Neuronal stem cell (in vitro differentiated cells): ENCODE data around the gene MARK3.

Source experiments
- DNase-seq: peaks from one replicate; pipeline ENCODE4 v3.0.0-alpha.2; 2013; ENCODE audit warnings: low spot score
- H2AFZ ChIP-seq: one replicate; pipeline ENCODE4 v1.6.1; 2013; ENCODE audit warnings: mild to moderate bottlenecking, low read length, inconsistent platforms
- H2AK5ac ChIP-seq: 2 replicates; pipeline ENCODE4 v1.6.1; 2013; ENCODE audit warnings: low read depth, mild to moderate bottlenecking, inconsistent platforms, low read length, moderate library complexity, mixed read lengths
- H2BK120ac ChIP-seq: 2 replicates; pipeline ENCODE4 v1.6.1; 2013; ENCODE audit warnings: low read depth, mild to moderate bottlenecking, inconsistent platforms, low read length, moderate library complexity, mixed read lengths
- H2BK12ac ChIP-seq: one replicate; pipeline ENCODE4 v1.6.1; 2013; ENCODE audit warnings: low read length, inconsistent platforms
- H2BK15ac ChIP-seq: 2 replicates; pipeline ENCODE4 v1.6.1; 2013; ENCODE audit warnings: mild to moderate bottlenecking, low read length, inconsistent platforms, mixed read lengths
- H2BK5ac ChIP-seq: one replicate; pipeline ENCODE4 v1.6.1; 2013; ENCODE audit warnings: inconsistent platforms, mild to moderate bottlenecking, low read length, moderate library complexity
- H3K14ac ChIP-seq: one replicate; pipeline ENCODE4 v1.6.1; 2013; ENCODE audit warnings: low read length, inconsistent platforms
- H3K18ac ChIP-seq: 2 replicates; pipeline ENCODE4 v1.6.1; 2013; ENCODE audit warnings: low read length, inconsistent platforms
- H3K23ac ChIP-seq: 2 replicates; pipeline ENCODE4 v1.6.1; 2013; ENCODE audit warnings: low read depth, mild to moderate bottlenecking, mixed read lengths, low read length, inconsistent platforms; ENCODE audit not compliant: poor library complexity
- H3K27ac ChIP-seq: replicated peaks from 3 replicates; pipeline ENCODE4 v1.5.1; 2013; ENCODE audit warnings: low read length, inconsistent platforms
- H3K27me3 ChIP-seq, 3 experiments: 2 replicates each; pipeline ENCODE4 v1.6.1; 2013; ENCODE audit warnings: low read length in 3 of 3, mild to moderate bottlenecking in 2 of 3, inconsistent platforms in 1 of 3, low read depth in 1 of 3, mixed read lengths in 1 of 3, moderate library complexity in 1 of 3; ENCODE audit not compliant: control insufficient read depth in 3 of 3, insufficient read depth in 3 of 3
- H3K36me3 ChIP-seq, 2 donors: replicated peaks in 1 of 2; 2 replicates each; pipeline ENCODE4 v1.6.1; 2013; ENCODE audit warnings: low read length in 2 of 2; ENCODE audit not compliant: control insufficient read depth in 2 of 2, insufficient read depth in 2 of 2
- H3K4ac ChIP-seq: 2 replicates; pipeline ENCODE4 v1.6.1; 2013; ENCODE audit warnings: inconsistent platforms, mild to moderate bottlenecking, low read length, moderate library complexity
- H3K4me1 ChIP-seq, 2 donors: 1 replicate in 1 of 2; 2 replicates in 1 of 2; pipeline ENCODE4 v1.6.1; 2013; ENCODE audit warnings: low read length in 2 of 2, low read depth in 1 of 2; ENCODE audit not compliant: control insufficient read depth in 2 of 2, insufficient read depth in 1 of 2
- H3K4me2 ChIP-seq: one replicate; pipeline ENCODE4 v1.6.1; 2013; ENCODE audit warnings: mild to moderate bottlenecking, low read length, inconsistent platforms; ENCODE audit not compliant: insufficient read depth, poor library complexity, severe bottlenecking
- H3K4me3 ChIP-seq, 2 donors: 2 replicates each; pipeline ENCODE4 v1.5.1; 2013; ENCODE audit warnings: low read length in 2 of 2, mild to moderate bottlenecking in 2 of 2, inconsistent platforms in 1 of 2, moderate library complexity in 1 of 2
- H3K79me1 ChIP-seq: one replicate; pipeline ENCODE4 v1.6.1; 2013; ENCODE audit warnings: low read depth, mild to moderate bottlenecking, inconsistent platforms, low read length, moderate library complexity
- H3K9ac ChIP-seq: one replicate; pipeline ENCODE4 v1.6.1; 2013; ENCODE audit warnings: mild to moderate bottlenecking, low read depth, low read length, inconsistent platforms; ENCODE audit not compliant: poor library complexity
- H3K9me3 ChIP-seq, 2 donors: replicated peaks in 1 of 2; 2 replicates each; pipeline versions ENCODE3 to v1.6.1; 2013; ENCODE audit warnings: low read length in 2 of 2, mild to moderate bottlenecking in 2 of 2, inconsistent platforms in 1 of 2, low read depth in 1 of 2, mixed read lengths in 1 of 2, moderate library complexity in 1 of 2; ENCODE audit not compliant: control insufficient read depth in 2 of 2, insufficient read depth in 1 of 2
- H4K8ac ChIP-seq: one replicate; pipeline ENCODE4 v1.6.1; 2013; ENCODE audit warnings: low read depth, mild to moderate bottlenecking, inconsistent platforms, low read length, moderate library complexity
- H4K91ac ChIP-seq: one replicate; pipeline ENCODE4 v1.6.1; 2013; ENCODE audit warnings: low read length, low read depth, mild to moderate bottlenecking, inconsistent platforms; ENCODE audit not compliant: poor library complexity
- WGBS, 2 donors: extraction: QIAGEN DNeasy Blood & Tissue Kit; methylation state at CpG; one replicate each; pipeline ENCODE4 v1.1.7; 2013; ENCODE audit warnings: missing lambda C conversion rate in 2 of 2, mixed read lengths in 1 of 2; ENCODE audit not compliant: insufficient read length in 2 of 2, insufficient replicate concordance in 1 of 2; ENCODE audit errors: extremely low coverage in 2 of 2; 5-methylcytosine and 5-hydroxymethylcytosine counted together

Gene MARK3

DNA sequence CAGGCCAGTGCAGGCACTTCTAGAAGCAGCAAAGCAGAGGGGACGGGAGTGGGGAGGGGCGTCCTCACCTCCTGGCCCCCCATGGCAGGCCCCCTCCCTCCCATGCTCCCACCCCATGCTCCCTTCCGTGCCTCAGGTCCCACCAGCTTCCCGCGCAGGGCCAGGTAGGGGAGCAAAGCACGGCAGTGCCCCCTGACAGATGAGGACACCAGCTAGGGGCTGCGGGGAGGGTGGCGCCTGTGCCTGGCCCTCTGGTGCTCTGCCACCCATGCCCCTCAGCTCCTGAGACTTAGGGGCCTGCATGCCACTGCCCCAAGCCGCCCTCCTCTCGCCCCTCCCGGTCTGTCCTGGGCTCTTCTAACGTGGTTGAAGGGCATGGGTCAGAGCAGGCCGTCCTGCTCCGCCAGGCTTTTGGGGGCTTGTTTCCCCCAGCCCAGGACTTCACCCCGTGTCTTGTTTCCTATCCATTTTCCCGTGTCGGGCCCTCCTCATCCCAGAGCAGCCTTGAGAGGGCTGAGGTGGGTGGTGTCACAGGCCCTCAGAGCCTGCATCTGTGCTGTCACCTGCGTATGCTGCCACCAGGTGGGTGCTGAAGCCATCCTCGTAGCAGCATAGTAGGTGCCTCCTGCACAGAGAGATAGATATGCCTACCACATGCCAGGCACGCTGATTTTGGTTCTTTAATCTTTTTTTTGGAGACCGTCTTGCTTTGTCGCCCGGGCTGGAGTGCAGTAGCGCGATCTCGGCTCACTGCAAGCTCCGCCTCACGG, 154.0 kb downstream of the MARK3 start:
- H3K27ac ChIP-seq, result no peak overlapping the region

DNA sequence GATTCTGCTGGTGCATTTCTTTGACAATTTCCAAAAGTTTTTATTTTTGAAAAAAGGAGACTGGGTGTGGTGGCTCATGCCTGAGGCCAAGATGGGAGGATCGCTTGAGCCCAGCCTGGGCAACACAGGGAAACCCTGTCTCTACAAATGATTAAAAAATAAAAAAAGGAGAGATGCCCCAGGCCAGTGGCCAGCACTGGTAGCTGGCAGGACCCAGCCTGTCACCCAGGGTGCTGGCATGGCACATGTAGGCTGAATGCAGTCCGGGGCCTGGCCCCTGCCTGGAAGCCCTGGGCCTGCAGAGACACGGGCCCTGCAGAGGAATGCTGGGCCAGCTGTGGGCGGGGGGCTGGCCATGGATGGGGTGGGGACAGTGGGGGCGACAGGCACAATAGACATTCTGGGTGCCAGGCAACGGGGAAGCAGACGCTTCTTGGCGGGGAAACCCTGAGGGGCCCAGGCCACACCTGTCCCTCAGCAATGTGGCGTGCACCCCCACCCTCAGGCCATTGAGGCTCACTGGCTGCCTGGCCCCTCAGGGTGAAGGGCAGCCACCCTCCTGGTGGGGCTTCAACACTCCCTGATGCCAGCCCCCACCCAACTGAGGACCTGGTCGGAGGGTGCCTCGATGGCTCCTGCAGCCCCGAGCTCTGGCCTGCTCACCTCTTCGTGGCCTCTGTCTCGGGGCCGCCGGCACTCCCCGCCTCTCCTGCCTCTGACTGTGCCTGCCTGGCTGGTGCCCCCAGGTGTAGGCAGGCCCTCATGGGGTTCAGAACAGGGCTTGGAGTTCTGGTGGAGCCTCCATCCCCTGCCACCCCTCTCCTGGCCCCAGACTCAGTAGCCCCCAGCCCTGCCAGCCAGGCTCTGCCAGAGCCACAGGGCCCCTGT, 155.8 kb downstream of the MARK3 start:
- DNase-seq, result no peak
- peak overlapping the region; percentile 100 for H3K18ac ChIP-seq
- no peak overlapping the region for H3K27ac ChIP-seq

More for the DNA sequence above, 154.0 kb downstream of the MARK3 start:
- Histone ChIP-seq H3K4me2 (no peak overlapping the region), H3K18ac (peak overlapping the region; percentile 71), H2BK15ac (peak overlapping the region; percentile 94), H2AFZ (no peak overlapping the region), H3K9me3 (peaks cover 0 to 3% of the 10 kb centered on the region in 2 donors), H2AK5ac (peak overlapping the region; percentile 99), H3K9ac (peak overlapping the region; percentile 21), H2BK5ac (peak overlapping the region; percentile 66), H3K23ac (peak overlapping the region; percentile 65), H4K91ac (no peak overlapping the region), H2BK120ac (peak overlapping the region; percentile 72), H2BK12ac (peak overlapping the region; percentile 84), H3K27me3 (no peaks in the 10 kb centered on the region), H3K36me3 (peaks cover 4 to 6% of the 10 kb centered on the region in 2 donors), H3K14ac (no peak overlapping the region), H3K79me1 (peaks cover 4% of the 10 kb centered on the region), H3K4ac (no peak overlapping the region), H3K4me3 (no peak overlapping the region), H3K4me1 (peaks cover 33 to 53% of the 10 kb centered on the region in 2 donors), H4K8ac (no peak overlapping the region)
- WGBS, 2 donors, result no CpG with 5 or more reads among the region's 28 CpGs
- no peak for DNase-seq

GRCh38 chr14:103541709-103542604, 156.7 kb downstream of the MARK3 start:
- Histone ChIP-seq H3K18ac (peak overlapping the region; percentile 100), H4K8ac (peak overlapping the region; percentile 92), H2BK15ac (peak overlapping the region; percentile 98), H2BK12ac (peak overlapping the region; percentile 100), H3K79me1 (peaks cover 8% of the 10 kb centered on the region), H3K36me3 (peaks cover 0 to under 1% of the 10 kb centered on the region in 2 donors), H2BK5ac (peak overlapping the region; percentile 98), H3K27ac (peak overlapping the region; percentile 82), H3K9ac (peak overlapping the region; percentile 85), H3K14ac (peak overlapping the region; percentile 100), H3K9me3 (peaks cover 0 to 1% of the 10 kb centered on the region in 2 donors), H3K4me1 (peaks cover 39 to 66% of the 10 kb centered on the region in 2 donors), H2AK5ac (peak overlapping the region; percentile 98), H4K91ac (peak overlapping the region; percentile 99), H3K4me3 (peak overlapping the region in 1 of 2 donors; percentile 0), H2AFZ (peak overlapping the region; percentile 25), H3K23ac (peak overlapping the region; percentile 12), H3K27me3 (no peaks in the 10 kb centered on the region), H2BK120ac (peak overlapping the region; percentile 97), H3K4me2 (peak overlapping the region; percentile 73), H3K4ac (peak overlapping the region; percentile 99)
- no peak for DNase-seq
- no CpG with 5 or more reads among the region's 33 CpGs for WGBS, 2 donors

More for the DNA sequence above, 155.8 kb downstream of the MARK3 start:
- Histone ChIP-seq H3K9ac (peak overlapping the region; percentile 85), H2BK5ac (peak overlapping the region; percentile 98), H3K14ac (peak overlapping the region; percentile 85), H3K36me3 (peaks cover 0 to 2% of the 10 kb centered on the region in 2 donors), H2AK5ac (peak overlapping the region; percentile 98), H3K4me1 (peaks cover 39 to 63% of the 10 kb centered on the region in 2 donors), H3K23ac (peak overlapping the region; percentile 12), H3K4ac (peak overlapping the region; percentile 99), H3K4me3 (no peak overlapping the region), H4K8ac (no peak overlapping the region), H3K9me3 (peaks cover 0 to 1% of the 10 kb centered on the region in 2 donors), H4K91ac (peak overlapping the region; percentile 99), H2BK120ac (peak overlapping the region; percentile 97), H3K4me2 (no peak overlapping the region), H2AFZ (peak overlapping the region; percentile 46), H2BK15ac (peak overlapping the region; percentile 98), H3K27me3 (no peaks in the 10 kb centered on the region), H2BK12ac (peak overlapping the region; percentile 100), H3K79me1 (peaks cover 4% of the 10 kb centered on the region)
- WGBS, 2 donors, result no CpG with 5 or more reads among the region's 17 CpGs
